ENCODE data around the gene TRIM66. TPM values are rescaled to one million over a fixed set of nuclear protein-coding genes. Genes with fewer than 3 reads are reported as not detected.

The TRIM66 gene, protein sequence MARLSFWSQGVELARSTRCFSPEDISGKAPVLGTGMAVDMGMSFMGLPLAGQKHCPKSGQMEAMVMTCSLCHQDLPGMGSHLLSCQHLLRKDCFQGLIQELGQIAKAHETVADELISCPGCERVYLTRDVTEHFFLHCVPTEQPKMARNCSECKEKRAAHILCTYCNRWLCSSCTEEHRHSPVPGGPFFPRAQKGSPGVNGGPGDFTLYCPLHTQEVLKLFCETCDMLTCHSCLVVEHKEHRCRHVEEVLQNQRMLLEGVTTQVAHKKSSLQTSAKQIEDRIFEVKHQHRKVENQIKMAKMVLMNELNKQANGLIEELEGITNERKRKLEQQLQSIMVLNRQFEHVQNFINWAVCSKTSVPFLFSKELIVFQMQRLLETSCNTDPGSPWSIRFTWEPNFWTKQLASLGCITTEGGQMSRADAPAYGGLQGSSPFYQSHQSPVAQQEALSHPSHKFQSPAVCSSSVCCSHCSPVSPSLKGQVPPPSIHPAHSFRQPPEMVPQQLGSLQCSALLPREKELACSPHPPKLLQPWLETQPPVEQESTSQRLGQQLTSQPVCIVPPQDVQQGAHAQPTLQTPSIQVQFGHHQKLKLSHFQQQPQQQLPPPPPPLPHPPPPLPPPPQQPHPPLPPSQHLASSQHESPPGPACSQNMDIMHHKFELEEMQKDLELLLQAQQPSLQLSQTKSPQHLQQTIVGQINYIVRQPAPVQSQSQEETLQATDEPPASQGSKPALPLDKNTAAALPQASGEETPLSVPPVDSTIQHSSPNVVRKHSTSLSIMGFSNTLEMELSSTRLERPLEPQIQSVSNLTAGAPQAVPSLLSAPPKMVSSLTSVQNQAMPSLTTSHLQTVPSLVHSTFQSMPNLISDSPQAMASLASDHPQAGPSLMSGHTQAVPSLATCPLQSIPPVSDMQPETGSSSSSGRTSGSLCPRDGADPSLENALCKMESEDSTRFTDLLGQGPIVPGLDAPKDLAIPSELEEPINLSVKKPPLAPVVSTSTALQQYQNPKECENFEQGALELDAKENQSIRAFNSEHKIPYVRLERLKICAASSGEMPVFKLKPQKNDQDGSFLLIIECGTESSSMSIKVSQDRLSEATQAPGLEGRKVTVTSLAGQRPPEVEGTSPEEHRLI (N-terminal part only)
- total RNA-seq (7.8 TPM), polyA plus RNA-seq (3.2 TPM)

DNA sequence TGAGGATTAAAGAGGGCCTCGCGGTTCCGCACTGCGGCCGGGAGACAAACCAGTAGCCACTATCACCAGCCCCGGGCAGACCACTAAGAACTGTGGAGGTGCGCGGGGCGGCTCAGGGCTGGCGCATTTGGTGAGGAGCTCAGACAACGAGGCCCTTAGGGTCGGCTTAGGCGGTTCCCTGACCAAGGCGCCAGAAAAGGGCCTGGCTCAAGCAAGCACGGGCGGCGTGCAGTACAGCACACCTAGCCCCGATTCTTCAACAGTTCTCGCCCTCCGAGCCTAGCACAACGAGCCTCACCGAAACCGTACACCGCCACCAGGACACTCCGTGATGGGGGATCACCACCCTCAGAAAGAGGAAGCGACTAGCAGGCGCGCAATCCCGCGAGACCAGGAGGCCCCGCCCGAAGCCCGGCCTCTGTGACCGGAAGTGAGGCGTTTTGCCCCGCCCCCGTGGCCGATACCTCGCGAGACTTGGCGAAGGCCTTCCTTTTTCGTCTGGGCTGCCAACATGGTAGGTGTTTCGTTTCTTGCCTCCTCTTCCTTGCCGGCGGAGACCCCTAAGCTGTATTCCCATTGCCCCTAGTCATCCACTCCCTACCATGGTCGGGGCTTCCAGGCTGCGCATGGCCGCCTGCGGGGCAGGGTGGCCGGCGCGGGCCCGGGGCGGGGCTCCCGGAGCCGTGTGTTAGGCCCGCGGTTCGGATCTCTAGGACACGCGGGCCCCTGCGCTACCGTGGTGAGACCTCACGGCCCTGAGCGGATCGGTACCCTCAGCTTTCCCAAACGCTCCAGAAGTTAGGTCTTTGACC lies at the start of gene TRIM66, which contains the start of gene RPL27A:
TSS of gene TRIM66 (minus strand) at position 363 of the 812 bp plus-strand sequence. CDS start 10,391 bp downstream, outside the sequence.
TSS of gene RPL27A (plus strand) at position 490 of the 812 bp plus-strand sequence. CDS start at position 512, 22 bp downstream.
- under 1% methylated on average over 67 of the region's 67 CpGs for WGBS

DNA sequence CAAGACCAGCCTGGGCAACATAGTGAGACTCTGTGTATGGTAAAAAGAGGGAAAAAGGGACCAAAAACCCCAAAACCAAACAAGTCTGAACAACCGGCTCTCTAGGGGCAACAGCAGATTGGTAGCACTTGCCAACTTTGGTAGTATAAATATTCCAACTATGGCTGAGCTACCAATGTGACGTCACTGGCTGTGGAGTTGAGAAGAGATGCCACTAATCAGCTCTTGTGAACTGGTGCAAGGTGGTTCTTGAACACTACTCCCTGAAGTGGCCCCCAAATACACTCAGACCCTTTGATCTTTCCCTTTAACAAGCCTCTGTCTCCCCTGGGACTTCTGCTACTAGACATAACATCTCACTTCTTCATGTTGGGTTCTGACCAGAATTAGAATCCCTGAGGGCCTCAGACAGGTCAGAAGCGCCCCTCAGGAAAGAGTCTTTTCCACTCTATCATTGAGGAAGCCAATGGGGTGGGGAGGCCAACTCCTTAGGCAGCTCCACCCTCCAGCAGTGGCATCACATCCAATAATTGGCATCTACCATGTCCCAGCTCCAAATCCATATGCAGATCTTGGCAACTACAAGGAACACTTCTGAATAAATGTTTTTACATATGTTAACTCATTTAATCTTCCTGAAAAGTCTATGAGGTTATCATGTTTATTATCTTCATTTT lies 49.3 kb upstream of the TRIM66 start:
- H3K36me3 ChIP-seq (ENCODE audit: insufficient read depth), result no peaks in the 10 kb centered on the region
- WGBS, result 70% methylated on average over 3 of the region's 3 CpGs
- no peak overlapping the region for H3K4me3 ChIP-seq (ENCODE audit: low read depth, low read length)
- H3K27ac ChIP-seq (ENCODE audit: low read depth), result no peak overlapping the region
- H3K4me1 ChIP-seq (ENCODE audit: insufficient read depth), result peaks cover 2% of the 10 kb centered on the region
- no peak for DNase-seq (ENCODE audit: extremely low spot score)

More for the DNA sequence above, at the start of gene TRIM66, which contains the start of gene RPL27A:
- Histone ChIP-seq H3K36me3 (ENCODE audit: insufficient read depth) (no peaks in the 10 kb centered on the region), H3K27ac (ENCODE audit: low read depth) (peak within 1 kb of the TSS; percentile 99), H3K4me3 (ENCODE audit: low read depth, low read length) (peak within 1 kb of the TSS; percentile 92), H3K4me1 (ENCODE audit: insufficient read depth) (no peaks in the 10 kb centered on the region)
- peak; percentile 93 for DNase-seq (ENCODE audit: extremely low spot score)

- Histone ChIP-seq H3K36me3 (ENCODE audit: insufficient read depth) (no peaks in the 10 kb centered on the region), H3K27ac (ENCODE audit: low read depth) (no peak overlapping the region), H3K4me1 (ENCODE audit: insufficient read depth) (peaks cover 2% of the 10 kb centered on the region), H3K4me3 (ENCODE audit: low read depth, low read length) (no peak overlapping the region)
- WGBS, result 96% methylated on average over 23 of the region's 23 CpGs
- no peak for DNase-seq (ENCODE audit: extremely low spot score)
These were observed 48.2 kb upstream of the TRIM66 start for GRCh38 chr11:8730697-8731020.

- Histone ChIP-seq H3K4me3 (ENCODE audit: low read depth, low read length) (no peak overlapping the region), H3K36me3 (ENCODE audit: insufficient read depth) (no peaks in the 10 kb centered on the region), H3K4me1 (ENCODE audit: insufficient read depth) (peaks cover 2% of the 10 kb centered on the region), H3K27ac (ENCODE audit: low read depth) (no peak overlapping the region)
- no peak for DNase-seq (ENCODE audit: extremely low spot score)
- 87% methylated on average over 38 of the region's 38 CpGs for WGBS
These were observed 47.6 kb upstream of the TRIM66 start for GRCh38 chr11:8729837-8730696.

DNA sequence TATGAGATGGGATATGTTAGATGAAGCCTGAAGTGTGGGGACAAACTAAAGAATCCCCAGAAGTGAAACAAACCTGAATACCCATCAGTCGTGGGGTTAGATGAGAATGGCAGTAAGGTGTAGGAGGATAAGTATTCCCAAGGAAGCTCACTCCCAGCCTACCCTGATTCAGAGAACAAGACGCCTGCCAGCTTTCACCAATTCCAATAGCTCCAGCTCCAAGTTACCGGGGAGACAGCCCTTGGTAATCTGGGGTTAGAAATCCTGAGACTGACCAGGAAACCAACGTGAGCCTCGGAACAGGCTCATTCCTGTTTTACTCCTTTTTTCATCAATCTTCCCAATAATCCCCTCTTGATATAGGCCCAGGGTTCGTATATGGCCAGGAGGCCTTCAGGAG lies 46.6 kb upstream of the TRIM66 start:
- Histone ChIP-seq H3K36me3 (ENCODE audit: insufficient read depth) (no peaks in the 10 kb centered on the region), H3K27ac (ENCODE audit: low read depth) (no peak overlapping the region), H3K4me3 (ENCODE audit: low read depth, low read length) (no peak overlapping the region), H3K4me1 (ENCODE audit: insufficient read depth) (peaks cover 2% of the 10 kb centered on the region)
- WGBS, result 60% methylated on average over 6 of the region's 6 CpGs
- DNase-seq (ENCODE audit: extremely low spot score), result no peak

DNA sequence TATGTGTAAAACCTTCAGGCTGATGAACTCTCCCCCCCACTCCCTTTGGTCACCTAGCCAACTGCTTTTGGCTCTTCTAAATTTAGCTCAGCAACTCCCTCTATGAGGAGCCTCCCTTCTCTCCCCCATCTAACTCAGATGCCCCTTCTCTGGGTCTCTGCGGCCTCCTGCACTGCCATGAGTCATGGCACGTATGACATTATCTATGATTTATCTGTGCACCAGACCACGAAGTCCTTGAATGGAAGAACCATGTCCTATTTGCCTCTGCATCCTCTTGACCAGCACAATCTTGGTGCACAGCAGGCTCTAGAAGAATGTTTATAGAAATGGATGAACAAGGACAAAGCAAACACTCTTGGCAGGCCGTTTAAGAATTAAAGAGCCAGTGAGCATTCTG lies 46.1 kb upstream of the TRIM66 start:
- DNase-seq (ENCODE audit: extremely low spot score), result no peak
- Histone ChIP-seq H3K4me1 (ENCODE audit: insufficient read depth) (no peaks in the 10 kb centered on the region), H3K4me3 (ENCODE audit: low read depth, low read length) (no peak overlapping the region), H3K27ac (ENCODE audit: low read depth) (no peak overlapping the region), H3K36me3 (ENCODE audit: insufficient read depth) (no peaks in the 10 kb centered on the region)
- WGBS, result 23% methylated on average over 4 of the region's 4 CpGs

DNA sequence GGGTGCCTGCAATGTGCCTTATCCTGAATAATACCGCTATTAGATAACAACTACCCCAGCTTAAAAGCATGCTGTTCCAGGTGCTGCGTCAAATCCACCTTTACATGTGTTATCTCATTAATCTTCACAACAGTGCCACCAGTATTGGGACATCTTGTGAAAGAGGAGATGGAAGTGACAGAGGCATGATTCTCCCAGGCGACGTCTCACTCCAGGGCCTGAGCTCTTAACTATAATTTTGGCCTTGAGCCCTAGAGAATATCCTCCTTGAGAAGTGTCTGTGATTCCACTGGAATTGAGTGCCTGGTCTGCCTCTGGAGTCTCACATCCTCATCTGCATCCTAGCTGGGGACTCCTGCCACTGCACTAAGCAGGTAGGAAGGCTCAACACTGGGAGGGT lies 43.9 kb upstream of the TRIM66 start:
- Histone ChIP-seq H3K4me1 (ENCODE audit: insufficient read depth) (no peaks in the 10 kb centered on the region), H3K36me3 (ENCODE audit: insufficient read depth) (no peaks in the 10 kb centered on the region), H3K4me3 (ENCODE audit: low read depth, low read length) (no peak overlapping the region), H3K27ac (ENCODE audit: low read depth) (no peak overlapping the region)
- 68% methylated on average over 4 of the region's 4 CpGs for WGBS
- no peak for DNase-seq (ENCODE audit: extremely low spot score)

- DNase-seq (ENCODE audit: extremely low spot score), result no peak
- H3K4me3 ChIP-seq (ENCODE audit: low read depth, low read length), result no peak overlapping the region
- H3K36me3 ChIP-seq (ENCODE audit: insufficient read depth), result no peaks in the 10 kb centered on the region
- WGBS, result 83% methylated on average over 7 of the region's 7 CpGs
- H3K27ac ChIP-seq (ENCODE audit: low read depth), result no peak overlapping the region
- no peaks in the 10 kb centered on the region for H3K4me1 ChIP-seq (ENCODE audit: insufficient read depth)
These were observed 42.2 kb upstream of the TRIM66 start for GRCh38 chr11:8724682-8725081.

GRCh38 chr11:8723711-8724110 lies 41.2 kb upstream of the TRIM66 start:
- Histone ChIP-seq H3K4me3 (ENCODE audit: low read depth, low read length) (no peak overlapping the region), H3K36me3 (ENCODE audit: insufficient read depth) (no peaks in the 10 kb centered on the region), H3K4me1 (ENCODE audit: insufficient read depth) (no peaks in the 10 kb centered on the region), H3K27ac (ENCODE audit: low read depth) (peak overlapping the region; percentile 61)
- 92% methylated on average over 7 of the region's 7 CpGs for WGBS
- DNase-seq (ENCODE audit: extremely low spot score), result no peak

- WGBS, result 78% methylated on average over 3 of the region's 3 CpGs
- no peaks in the 10 kb centered on the region for H3K4me1 ChIP-seq (ENCODE audit: insufficient read depth)
- no peak for DNase-seq (ENCODE audit: extremely low spot score)
These were observed 40.3 kb upstream of the TRIM66 start for GRCh38 chr11:8722809-8723208.

GRCh38 chr11:8721609-8722500 lies 39.4 kb upstream of the TRIM66 start:
- peak overlapping the region; percentile 83 for H3K27ac ChIP-seq (ENCODE audit: low read depth)
- no peak overlapping the region for H3K4me3 ChIP-seq (ENCODE audit: low read depth, low read length)
- H3K36me3 ChIP-seq (ENCODE audit: insufficient read depth), result no peaks in the 10 kb centered on the region
- H3K4me1 ChIP-seq (ENCODE audit: insufficient read depth), result no peaks in the 10 kb centered on the region
- no peak for DNase-seq (ENCODE audit: extremely low spot score)
- WGBS, result 30% methylated on average over 13 of the region's 13 CpGs

More at GRCh38 chr11:8722809-8723208, 40.3 kb upstream of the TRIM66 start:
- H3K4me3 ChIP-seq (ENCODE audit: low read depth, low read length), result no peak overlapping the region
- peak overlapping the region; percentile 50 for H3K27ac ChIP-seq (ENCODE audit: low read depth)
- H3K36me3 ChIP-seq (ENCODE audit: insufficient read depth), result no peaks in the 10 kb centered on the region

Measured in urinary bladder (tissue), 4 donors.